HG02840 (cell line): ENCODE data around the gene CDH15.

Experiments
- ATAC-seq: cut with Tn5 transposase; IDR thresholded peaks from one replicate; pipeline ENCODE4 v1.9.1; 2021; ENCODE audit warnings: mild to moderate bottlenecking, moderate library complexity, moderate number of reproducible peaks; ENCODE audit not compliant: unreplicated experiment, low FRiP score

Gene CDH15

DNA sequence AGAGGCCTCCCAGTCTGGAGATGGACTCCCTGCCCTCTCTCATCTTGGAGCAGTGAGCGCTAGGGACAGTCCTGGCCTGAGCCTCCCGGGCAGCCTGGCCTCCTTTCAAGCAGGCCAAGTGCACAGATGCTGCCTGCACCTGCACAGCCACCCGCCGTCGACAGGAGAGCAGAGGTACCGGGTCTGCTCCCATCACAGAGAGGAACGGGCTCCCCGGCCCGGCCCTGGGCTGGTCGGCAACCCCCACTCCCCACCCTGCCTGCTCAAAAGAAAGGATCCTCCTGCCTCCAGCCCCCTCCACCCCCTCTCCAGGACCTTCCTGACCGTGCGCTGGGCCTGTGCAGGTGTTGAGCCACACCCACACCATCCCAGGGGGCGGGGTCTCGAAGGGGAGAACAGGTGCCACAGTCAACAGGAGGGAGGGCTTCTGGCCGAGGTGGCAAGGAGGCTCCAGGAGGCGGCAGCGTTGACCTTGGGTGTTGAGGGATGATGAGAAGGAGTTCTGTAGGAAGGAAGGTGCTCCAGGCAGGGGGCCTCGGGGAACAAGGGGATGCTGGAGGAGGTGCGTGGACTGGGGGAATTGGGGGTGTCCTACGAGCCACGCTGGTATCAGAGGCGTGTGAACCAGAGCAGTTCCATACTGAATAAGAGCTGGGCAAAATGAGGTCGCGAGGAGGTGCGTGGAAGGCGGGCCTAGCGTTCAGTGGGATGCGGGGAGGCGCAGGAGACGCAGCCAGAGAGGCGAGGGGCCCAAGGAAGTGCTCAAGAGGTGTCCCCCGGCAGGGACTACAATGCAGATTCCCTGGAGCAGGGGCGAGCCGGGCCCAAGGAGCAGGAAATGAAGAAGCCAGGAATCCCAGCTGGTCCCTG is 967 bp upstream of the CDH15 start:
- ATAC-seq: no peak

DNA sequence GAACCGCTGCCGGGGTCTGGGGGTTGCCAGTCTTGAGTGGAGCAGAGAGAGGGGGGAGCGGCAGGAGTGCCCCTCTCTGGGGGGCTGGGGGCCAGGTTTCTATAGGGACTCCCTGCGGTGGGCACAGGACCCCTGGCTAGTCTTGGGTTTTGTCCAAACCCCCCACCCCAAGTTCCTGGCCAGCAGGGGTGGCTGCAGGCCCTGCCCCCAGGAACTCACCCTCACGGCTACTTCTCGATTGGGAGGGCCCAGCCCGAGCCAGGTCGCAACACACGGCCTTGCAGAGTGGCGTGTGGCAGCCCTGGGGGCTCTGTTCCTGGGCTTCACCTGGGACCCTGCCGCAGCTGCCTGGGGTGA is 601 bp downstream of the CDH15 start:
- ATAC-seq: no peak

- no peak for ATAC-seq
These were observed 1.1 kb downstream of the CDH15 start for GRCh38 chr16:89172528-89173173.

- ATAC-seq: no peak
These were observed 1.8 kb downstream of the CDH15 start for GRCh38 chr16:89173174-89173921.

GRCh38 chr16:89174055-89174827 is 2.7 kb downstream of the CDH15 start:
- no peak for ATAC-seq

DNA sequence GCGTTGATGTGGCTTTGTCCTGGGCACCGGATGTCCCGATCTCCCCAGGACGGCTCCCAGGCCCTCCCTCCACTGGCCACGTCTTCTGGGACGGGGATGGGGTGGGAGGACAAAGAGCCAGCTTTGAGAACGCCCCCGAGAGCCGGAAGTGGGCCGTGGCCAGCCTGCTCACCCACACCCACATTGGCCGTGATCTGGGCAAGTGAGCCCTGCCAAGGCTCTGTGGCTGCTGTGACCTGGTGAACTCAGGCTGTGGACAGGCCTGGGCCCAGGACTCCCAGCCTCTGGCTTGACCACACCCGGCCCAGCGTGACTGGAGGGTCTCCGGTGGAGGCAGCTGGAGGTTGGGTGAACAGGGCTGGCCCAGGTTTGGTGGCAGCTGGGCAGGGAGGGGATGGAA is 3.3 kb downstream of the CDH15 start:
- ATAC-seq: no peak

- no peak for ATAC-seq
These were observed 4.0 kb downstream of the CDH15 start for GRCh38 chr16:89175280-89176146.

- ATAC-seq: no peak
These were observed 4.7 kb downstream of the CDH15 start for GRCh38 chr16:89176147-89176690.

- no peak for ATAC-seq
These were observed 5.2 kb downstream of the CDH15 start for GRCh38 chr16:89176717-89177116.

GRCh38 chr16:89177501-89177900 is 6.0 kb downstream of the CDH15 start:
- ATAC-seq: no peak

DNA sequence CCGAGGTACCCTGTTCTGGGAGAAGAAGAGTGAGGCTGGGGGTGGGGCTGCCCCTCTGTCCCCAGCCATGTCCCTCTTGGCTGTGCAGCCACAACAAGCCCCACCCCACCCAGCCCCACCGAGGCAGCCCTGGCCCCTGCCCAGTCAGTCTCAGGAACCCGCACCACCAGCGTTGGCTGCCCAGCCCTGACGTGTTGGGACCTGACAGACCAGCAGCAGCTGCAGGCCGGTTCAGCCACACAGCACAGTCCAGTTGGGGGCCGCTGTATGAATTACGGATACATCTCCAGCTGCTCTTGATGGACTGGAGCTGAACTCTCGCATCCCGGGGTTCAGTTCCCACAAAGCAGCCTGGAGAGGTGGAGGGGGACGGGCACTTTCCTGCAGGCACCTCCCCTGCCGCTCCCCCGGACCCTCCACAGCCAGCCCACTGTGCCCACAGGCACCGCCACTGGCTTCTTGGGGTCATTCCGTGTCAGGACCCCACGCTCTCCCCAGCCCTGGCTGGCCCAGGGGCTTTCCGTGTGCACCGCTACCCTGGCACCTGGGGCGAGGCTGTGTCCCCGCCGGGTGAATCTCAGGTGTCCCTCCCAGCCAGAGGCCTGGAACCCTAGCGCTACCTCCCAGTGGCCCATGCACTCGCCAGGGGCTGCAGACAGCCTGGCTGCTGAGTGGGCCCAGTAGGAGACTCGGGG is 7.1 kb downstream of the CDH15 start:
- ATAC-seq: no peak

DNA sequence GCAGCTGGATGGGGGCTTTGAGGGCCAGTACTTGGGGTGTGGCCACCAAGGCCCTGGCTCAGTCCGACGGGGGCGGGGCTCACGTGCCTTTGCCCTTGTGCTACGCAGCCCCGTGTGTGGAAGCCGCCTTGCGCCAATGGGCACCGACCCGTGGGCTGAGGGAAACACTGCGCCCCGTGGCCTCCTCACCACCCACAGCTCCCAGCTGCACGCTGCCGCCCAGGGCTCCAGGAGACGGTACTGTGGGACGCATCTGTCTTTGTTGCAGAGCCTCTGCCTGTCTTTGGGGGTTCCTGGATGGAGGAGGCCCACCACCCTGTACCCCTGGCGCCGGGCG is 7.6 kb downstream of the CDH15 start:
- ATAC-seq: no peak

- ATAC-seq: no peak
These were observed 8.2 kb downstream of the CDH15 start for GRCh38 chr16:89179656-89180315.

DNA sequence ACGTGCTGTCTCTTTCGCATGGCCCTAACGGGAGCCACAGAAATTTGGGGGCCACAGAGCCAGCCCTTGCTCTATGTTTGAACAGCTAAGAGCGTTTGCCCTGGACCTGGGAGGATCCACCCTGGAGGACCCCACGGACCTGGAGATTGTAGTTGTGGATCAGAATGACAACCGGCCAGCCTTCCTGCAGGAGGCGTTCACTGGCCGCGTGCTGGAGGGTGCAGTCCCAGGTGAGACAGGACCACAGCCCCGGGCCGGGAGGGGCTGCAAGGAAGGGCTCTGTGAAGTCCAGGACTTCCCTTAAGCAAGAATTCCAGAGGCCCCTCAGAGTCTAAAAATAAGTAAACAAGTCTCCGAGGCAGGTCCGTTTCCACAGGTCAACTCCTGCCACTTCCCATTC is 11.9 kb downstream of the CDH15 start:
- no peak for ATAC-seq

DNA sequence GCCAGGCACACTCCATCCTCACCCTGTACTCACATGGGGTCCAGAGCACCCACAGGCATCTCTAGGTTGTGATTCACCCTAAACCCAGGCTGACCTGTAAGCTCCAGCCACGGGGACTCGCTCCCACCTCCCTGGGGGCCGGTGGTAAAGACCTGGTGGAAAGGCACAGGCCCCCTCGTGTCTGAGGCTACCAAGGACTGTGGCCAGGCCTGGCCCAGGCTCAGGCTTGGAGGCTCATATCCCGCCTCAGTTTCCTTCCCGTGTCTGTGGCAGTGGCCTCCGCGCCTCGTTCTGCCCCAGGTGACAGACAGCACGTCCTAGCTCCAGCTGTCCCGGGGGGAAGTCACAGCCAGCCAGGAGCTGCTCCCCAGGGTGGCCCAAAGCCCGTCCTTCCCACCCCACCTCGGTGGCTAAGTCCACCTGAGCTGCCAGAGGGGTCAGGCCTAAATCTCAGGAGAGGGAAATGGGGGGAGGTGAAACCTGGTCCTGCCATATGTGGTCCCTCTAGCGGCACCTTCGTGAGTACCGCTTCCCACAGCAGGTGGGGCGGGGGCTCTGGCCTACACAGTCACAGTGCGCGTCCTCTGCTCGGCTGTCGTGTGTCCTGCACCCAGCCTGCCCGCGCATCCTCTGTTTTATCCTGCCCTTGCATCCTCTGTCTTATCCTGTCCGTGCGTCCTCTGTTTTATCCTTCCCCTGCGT is 12.6 kb downstream of the CDH15 start:
- ATAC-seq: no peak

- no peak for ATAC-seq
These were observed 13.1 kb downstream of the CDH15 start for GRCh38 chr16:89184677-89184932.

GRCh38 chr16:89184933-89185794 is 13.6 kb downstream of the CDH15 start:
- ATAC-seq: no peak
